Right lobe of liver (tissue), 6 donors: ENCODE results near the gene ZNF830. TPM values are rescaled to one million over a fixed set of nuclear protein-coding genes. Genes with fewer than 3 reads are reported as not detected.

Experiments used
- ATAC-seq, 4 donors: fragments of 200-7000 bp; cut with Tn5 transposase; one replicate each; pipeline ENCODE4 v1.9.1; 2020; ENCODE audit warnings: mild to moderate bottlenecking in 4 of 4, moderate library complexity in 4 of 4
- DNase-seq, 3 donors: peaks; one replicate each; pipeline ENCODE4 v3.0.0-alpha.2; 2020
- H3K27ac ChIP-seq, 3 donors: fragments of 200-600 bp; one replicate each; pipeline ENCODE4 v1.8.0; 2022
- H3K27me3 ChIP-seq, 2 donors: fragments of 200-600 bp; one replicate each; pipeline ENCODE4 v1.8.0; 2022
- H3K36me3 ChIP-seq, 4 donors: fragments of 200-600 bp; sonication (generic) in 1 of 4; one replicate each; pipeline versions ENCODE4 v1.5.1 to v1.8.0; 2017 to 2022; ENCODE audit warnings: control low read depth in 1 of 4
- H3K4me1 ChIP-seq, 4 donors: fragments of 200-600 bp; sonication (generic) in 1 of 4; one replicate each; pipeline versions ENCODE4 v1.5.1 to v1.8.0; 2017 to 2022; ENCODE audit warnings: control low read depth in 1 of 4
- H3K4me3 ChIP-seq, 3 donors: fragments of 200-600 bp; one replicate each; pipeline ENCODE4 v1.8.0; 2022
- H3K9me3 ChIP-seq, 4 donors: fragments of 200-600 bp; sonication (generic) in 1 of 4; one replicate each; pipeline versions ENCODE4 v1.5.1 to v1.8.0; 2017 to 2022; ENCODE audit warnings: control low read depth in 1 of 4
- CTCF ChIP-seq, 4 donors: fragments of 200-600 bp in 3 of 4; fragments of 450-650 bp in 1 of 4; IDR thresholded peaks; one replicate each; pipeline versions ENCODE4 v1.5.1 to v1.8.0; 2016 to 2022; ENCODE audit warnings: antibody characterized with exemption in 4 of 4, mild to moderate bottlenecking in 2 of 4
- POLR2A ChIP-seq: fragments of 450-650 bp; IDR thresholded peaks from one replicate; pipeline ENCODE4 v1.6.1; 2017; ENCODE audit warnings: antibody characterized with exemption, mild to moderate bottlenecking
- WGBS: methylation state at CpG from one replicate; pipeline ENCODE4 v1.1.6; 2018; ENCODE audit warnings: low coverage, low lambda C conversion rate; ENCODE audit not compliant: insufficient coverage; ENCODE audit errors: missing lambda C conversion rate; 5-methylcytosine and 5-hydroxymethylcytosine counted together
- intact Hi-C, 2 donors: fragments of 100-400 bp; cut with DNase I; formaldehyde crosslinking; loops; one replicate each; pipeline versions ENCODE4 v1.11.2 to v1.14.1; 2022
- long read RNA-seq: library from polyadenylated mRNA; unstranded; transcript quantifications from one replicate; pipeline ENCODE4 v2.0.0, GENCODE V29; 2019
- total RNA-seq, 6 experiments: library from RNA; depleted of rRNA in 2 of 6; stranded (reverse); fragments of >200 nt in 2 of 6; fragmentation: NEBNext Ultra II Directional in 3 of 6; extraction: Animal tissue kit (Norgen Biotek cat#: 25700) in 3 of 6; gene quantifications; one replicate each; pipeline versions ENCODE4 v1.1.0 to v1.2.4, GENCODE V29; 2016 to 2023
- donor health status: DM: no; HTN: yes; CAD: no.
- donor health status: DM: no; HTN: no; CAD: no.
- donor health status: DM: no; HTN: no; CAD: no.
- donor health status: DM: no; HTN: yes; CAD: no.
- donor health status: DM: no; HTN: yes; CAD: no.

Gene ZNF830, protein sequence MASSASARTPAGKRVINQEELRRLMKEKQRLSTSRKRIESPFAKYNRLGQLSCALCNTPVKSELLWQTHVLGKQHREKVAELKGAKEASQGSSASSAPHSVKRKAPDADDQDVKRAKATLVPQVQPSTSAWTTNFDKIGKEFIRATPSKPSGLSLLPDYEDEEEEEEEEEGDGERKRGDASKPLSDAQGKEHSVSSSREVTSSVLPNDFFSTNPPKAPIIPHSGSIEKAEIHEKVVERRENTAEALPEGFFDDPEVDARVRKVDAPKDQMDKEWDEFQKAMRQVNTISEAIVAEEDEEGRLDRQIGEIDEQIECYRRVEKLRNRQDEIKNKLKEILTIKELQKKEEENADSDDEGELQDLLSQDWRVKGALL
- 1 to 10 TPM; 4.5 to 6.5 (median 4.8) TPM for total RNA-seq
- long read RNA-seq, transcript ZNF830-201 (1 exons, 2,246 nt) = major isoform, 5 of 5 reads
- long read RNA-seq, partial matches to known transcripts = 0 of 5 reads
- long read RNA-seq, other reads (novel, unspliced or antisense) = 0 of 5 reads

- peak within 1 kb of the TSS; percentile 87 to 88 (median 88) for H3K27ac ChIP-seq
- intact Hi-C loops = no loop called here
These were observed at the start of gene ZNF830, which contains the start of gene CCT6B for GRCh38 chr17:34961093-34961911. TSS of gene ZNF830 (plus strand) at chr17:34961540. CDS start at chr17:34961567, 27 bp downstream. TSS of gene CCT6B (minus strand) at chr17:34961460. CDS start at chr17:34961393, 67 bp downstream.

GRCh38 chr17:34913001-34913400, 48.3 kb upstream of the ZNF830 start:
- Histone ChIP-seq H3K4me3 (no peak overlapping the region), H3K9me3 (no peaks in the 10 kb centered on the region), H3K27ac (no peak overlapping the region), H3K27me3 (no peaks in the 10 kb centered on the region), H3K4me1 (no peaks in the 10 kb centered on the region), H3K36me3 (no peaks in the 10 kb centered on the region)
- TF ChIP-seq POLR2A = no peak
- no peak for TF ChIP-seq CTCF (IDR thresholded peaks at IDR 0.05)
- intact Hi-C loops = no loop called here
- ATAC-seq (no peak), DNase-seq (no peak)
- no CpG with 5 or more reads among the region's 1 CpG for WGBS

More at GRCh38 chr17:34961093-34961911, at the start of gene ZNF830, which contains the start of gene CCT6B:
- DNase-seq (peak; percentile 88 to 94 (median 92)), ATAC-seq (peak; percentile 92 to 99 (median 97))
- Histone ChIP-seq H3K4me1 (peaks cover 0 to 16% (median 3%) of the 10 kb centered on the region in 4 donors), H3K4me3 (peak within 1 kb of the TSS; percentile 65 to 82 (median 71)), H3K9me3 (no peaks in the 10 kb centered on the region), H3K36me3 (peaks cover 0 to 15% (median 8%) of the 10 kb centered on the region in 4 donors), H3K27me3 (no peaks in the 10 kb centered on the region)
- TF ChIP-seq POLR2A = peak; percentile 61
- no peak for TF ChIP-seq CTCF (IDR thresholded peaks at IDR 0.05)
- WGBS = under 1% methylated on average over 49 of the region's 65 CpGs

GRCh38 chr17:34916120-34916519, 45.2 kb upstream of the ZNF830 start:
- 65% methylated on average over 2 of the region's 2 CpGs for WGBS
- no peaks in the 10 kb centered on the region for H3K36me3 ChIP-seq
- intact Hi-C loops = no loop called here
- ATAC-seq = no peak
- H3K27me3 ChIP-seq = no peaks in the 10 kb centered on the region
- no peaks in the 10 kb centered on the region for H3K9me3 ChIP-seq
- no peaks in the 10 kb centered on the region for H3K4me1 ChIP-seq
- DNase-seq = no peak
- H3K4me3 ChIP-seq = no peak overlapping the region
- TF ChIP-seq POLR2A (no peak), CTCF (IDR thresholded peaks at IDR 0.05) (no peak)
- H3K27ac ChIP-seq = no peak overlapping the region

DNA sequence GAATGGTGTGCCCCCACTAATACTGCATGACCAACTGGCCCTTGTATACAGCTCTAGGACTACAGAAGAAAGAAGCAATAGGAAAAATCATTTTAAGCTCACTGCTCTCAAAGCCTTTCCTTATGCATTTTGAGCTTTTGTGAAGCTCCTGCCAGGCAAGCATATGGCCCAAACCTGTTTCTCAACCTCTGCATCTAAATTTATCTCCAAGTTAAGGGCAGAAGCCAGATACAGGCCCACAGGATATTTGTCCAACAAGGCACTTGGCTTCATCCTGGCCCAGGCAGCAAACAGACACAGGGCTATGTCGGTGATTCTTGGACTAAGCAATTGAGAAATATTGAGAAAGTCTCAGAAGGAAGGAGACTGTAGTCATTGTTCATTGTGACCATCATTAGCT, 44.0 kb upstream of the ZNF830 start:
- H3K27me3 ChIP-seq = no peaks in the 10 kb centered on the region
- H3K4me1 ChIP-seq = no peaks in the 10 kb centered on the region
- H3K36me3 ChIP-seq = no peaks in the 10 kb centered on the region
- H3K27ac ChIP-seq = no peak overlapping the region
- no peak overlapping the region for H3K4me3 ChIP-seq
- WGBS = 89% methylated on average over 1 of the region's 1 CpG
- intact Hi-C loops = no loop called here
- no peaks in the 10 kb centered on the region for H3K9me3 ChIP-seq
- ATAC-seq (no peak), DNase-seq (no peak)
- no peak for TF ChIP-seq POLR2A
- TF ChIP-seq CTCF (IDR thresholded peaks at IDR 0.05) = no peak
